Measurements from ENCODE around the gene LMAN1L.

LMAN1L gene

GRCh38 chr15:74816624-74817369, 4.2 kb downstream of the LMAN1L start:
- DNase-seq (ENCODE audit: low spot score): no peak

DNA sequence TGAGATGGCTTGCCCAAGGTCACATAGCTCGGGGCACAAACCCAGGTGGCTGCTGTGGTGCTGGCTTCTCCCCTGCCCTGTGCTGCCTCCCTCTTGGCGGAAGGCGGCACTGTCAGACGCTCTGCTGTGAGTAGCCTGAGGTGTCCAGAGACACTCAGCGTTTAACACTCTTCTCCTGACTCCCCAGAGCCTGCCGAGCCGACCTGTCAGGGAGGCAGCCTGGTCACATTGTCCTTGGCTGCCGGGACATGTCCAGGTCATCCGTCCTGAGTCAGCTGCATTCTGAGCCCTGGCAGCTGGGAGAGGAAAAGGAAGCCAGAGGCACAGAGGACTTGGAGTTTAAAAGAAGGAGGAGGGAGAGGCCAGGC, 4.7 kb downstream of the LMAN1L start:
- no peak for DNase-seq (ENCODE audit: low spot score)

GRCh38 chr15:74820056-74820455, 7.4 kb downstream of the LMAN1L start:
- no peak for DNase-seq (ENCODE audit: low spot score)

- no peak for DNase-seq (ENCODE audit: low spot score)
Observed at GRCh38 chr15:74821091-74821789, 8.6 kb downstream of the LMAN1L start.

- DNase-seq (ENCODE audit: low spot score): no peak
Observed at GRCh38 chr15:74821790-74822158, 9.1 kb downstream of the LMAN1L start.

- DNase-seq (ENCODE audit: low spot score): no peak
Observed at GRCh38 chr15:74822233-74822632, 9.6 kb downstream of the LMAN1L start.

DNA sequence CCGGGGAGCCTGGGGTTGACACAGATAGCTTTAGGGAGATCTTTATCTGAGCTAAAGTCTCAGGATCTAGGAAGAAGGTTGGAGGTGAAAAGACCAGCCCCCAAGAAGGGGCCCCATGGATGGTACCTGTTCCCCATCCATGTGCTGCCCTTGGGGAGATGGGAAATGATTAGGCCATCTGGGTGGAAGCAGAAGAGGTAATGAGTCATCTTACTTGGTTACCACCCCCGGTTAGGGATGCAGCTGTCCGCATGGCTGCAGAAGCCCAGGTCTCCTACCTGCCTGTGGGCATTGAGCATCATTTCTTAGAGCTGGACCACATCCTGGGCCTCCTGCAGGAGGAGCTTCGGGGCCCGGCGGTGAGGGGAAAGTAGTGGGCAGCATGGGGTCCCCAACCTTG, 10.7 kb downstream of the LMAN1L start:
- DNase-seq (ENCODE audit: low spot score): no peak

GRCh38 chr15:74824976-74825375, 12.3 kb downstream of the LMAN1L start:
- DNase-seq (ENCODE audit: low spot score): no peak

DNA sequence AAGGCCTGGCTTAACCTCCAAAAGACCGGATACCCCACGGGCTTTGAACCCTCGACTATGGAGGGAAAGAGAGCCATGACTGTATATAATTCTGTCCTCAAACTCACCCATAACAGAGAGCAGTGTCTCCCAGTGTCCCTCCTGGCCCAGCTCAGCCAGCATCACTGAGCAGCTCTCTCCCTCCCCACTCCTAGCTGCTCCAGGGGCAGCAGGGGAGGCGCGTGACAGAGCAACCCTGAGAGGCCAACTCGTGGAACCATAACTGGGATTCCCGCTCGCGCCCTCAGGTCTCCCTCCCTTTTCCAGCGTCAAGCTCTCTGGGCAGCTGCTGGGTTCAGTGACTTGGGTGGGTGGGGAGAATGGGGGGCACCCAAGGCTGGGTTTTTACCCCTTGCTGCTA, 13.2 kb downstream of the LMAN1L start:
- DNase-seq (ENCODE audit: low spot score): no peak

DNA sequence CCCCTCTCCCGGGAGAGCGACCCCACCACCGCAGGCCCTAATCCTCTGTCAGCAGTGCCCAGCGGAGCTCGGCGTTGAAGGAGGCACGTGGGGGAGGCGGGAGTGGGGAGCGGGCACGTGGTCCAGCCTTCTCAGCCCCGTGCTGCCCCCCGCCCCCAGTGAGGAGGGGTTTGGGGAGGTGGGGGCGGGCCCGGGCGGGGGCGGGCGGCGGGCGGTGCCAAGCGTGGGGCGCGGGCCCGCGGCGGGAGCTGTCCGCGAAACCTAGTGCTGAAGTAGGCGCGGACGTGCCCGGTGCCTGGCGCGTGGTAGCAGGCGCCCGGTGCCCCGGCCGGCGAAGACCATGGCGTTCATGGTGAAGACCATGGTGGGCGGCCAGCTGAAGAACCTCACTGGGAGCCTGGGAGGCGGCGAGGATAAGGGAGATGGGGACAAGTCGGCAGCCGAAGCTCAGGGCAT, 13.8 kb downstream of the LMAN1L start, which contains the start of gene CPLX3:
CPLX3 (plus strand) TSS at position 264 of the 456 bp plus-strand sequence; CDS start at position 341, 77 bp downstream.
- DNase-seq (ENCODE audit: low spot score): no peak

GRCh38 chr15:74826921-74827320, 14.3 kb downstream of the LMAN1L start:
- no peak for DNase-seq (ENCODE audit: low spot score)

GRCh38 chr15:74827614-74828013, 15.0 kb downstream of the LMAN1L start:
- no peak for DNase-seq (ENCODE audit: low spot score)

DNA sequence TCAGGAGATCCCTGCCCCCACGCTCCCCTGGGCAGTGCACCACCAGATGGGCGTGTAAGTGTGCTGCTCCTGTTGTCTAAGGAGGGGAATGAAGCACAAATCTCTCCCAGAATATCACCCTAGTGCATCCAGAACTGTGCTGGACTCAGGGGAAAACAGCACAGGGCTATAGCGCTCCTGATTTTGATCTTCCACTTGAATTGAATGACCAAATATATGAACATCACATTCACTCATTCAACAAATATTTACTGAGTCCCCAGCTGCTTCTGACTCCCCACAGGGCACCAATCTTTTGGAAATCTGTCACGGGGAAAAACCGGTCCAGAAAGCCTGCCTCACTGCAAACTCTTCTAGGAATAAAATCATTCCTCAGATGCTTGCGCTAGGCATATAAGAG, 16.2 kb downstream of the LMAN1L start:
- DNase-seq (ENCODE audit: low spot score): no peak

DNA sequence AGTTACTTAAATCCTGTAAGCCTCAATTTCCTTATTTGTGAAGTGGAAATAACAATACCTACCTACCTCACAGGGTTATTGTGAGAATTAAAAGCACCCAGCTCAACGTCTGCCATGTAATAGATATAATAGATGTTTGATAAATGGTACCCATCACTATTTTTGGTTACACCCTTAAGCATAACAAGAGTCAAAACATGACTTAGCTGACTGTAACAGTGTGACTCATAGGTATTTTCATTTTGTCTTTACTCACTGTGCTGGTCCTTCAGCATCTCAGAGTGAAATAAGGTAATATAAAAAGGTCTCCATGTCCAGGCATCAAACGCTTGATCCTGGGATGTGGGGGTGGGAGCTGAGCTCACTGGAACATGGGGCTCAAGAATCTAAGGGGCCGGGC, 16.9 kb downstream of the LMAN1L start:
- DNase-seq (ENCODE audit: low spot score): no peak

GRCh38 chr15:74829991-74830390, 17.4 kb downstream of the LMAN1L start:
- no peak for DNase-seq (ENCODE audit: low spot score)

- no peak for DNase-seq (ENCODE audit: low spot score)
Observed at GRCh38 chr15:74830868-74831267, 18.2 kb downstream of the LMAN1L start.

- DNase-seq (ENCODE audit: low spot score): no peak
Observed at GRCh38 chr15:74831813-74832495, 19.3 kb downstream of the LMAN1L start.

- no peak for DNase-seq (ENCODE audit: low spot score)
Observed at GRCh38 chr15:74832826-74833225, 20.2 kb downstream of the LMAN1L start.

GRCh38 chr15:74833376-74834107, 20.9 kb downstream of the LMAN1L start:
- DNase-seq (ENCODE audit: low spot score): no peak

GRCh38 chr15:74835312-74835823, 22.7 kb downstream of the LMAN1L start:
- DNase-seq (ENCODE audit: low spot score): no peak

DNA sequence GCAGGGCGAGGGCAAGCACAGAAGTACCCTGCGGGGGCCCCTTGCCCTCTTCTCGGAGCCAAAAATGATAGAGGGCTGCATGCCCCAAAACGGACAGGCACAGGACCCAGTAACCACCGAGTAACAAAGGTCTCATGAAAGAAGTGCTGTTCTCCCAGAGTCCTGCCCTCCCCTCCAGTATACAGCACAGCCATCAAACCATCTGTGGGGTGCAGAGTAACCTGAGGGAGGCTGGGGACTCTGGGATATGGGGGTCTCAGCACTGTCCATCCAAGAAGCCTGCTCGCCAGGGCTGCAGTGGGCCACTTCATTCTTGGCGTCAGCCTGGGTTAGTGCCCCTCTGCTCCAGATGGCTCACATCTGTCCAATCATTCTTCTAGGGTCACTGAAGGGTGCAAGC, 24.2 kb downstream of the LMAN1L start:
- no peak for DNase-seq (ENCODE audit: low spot score)

DNA sequence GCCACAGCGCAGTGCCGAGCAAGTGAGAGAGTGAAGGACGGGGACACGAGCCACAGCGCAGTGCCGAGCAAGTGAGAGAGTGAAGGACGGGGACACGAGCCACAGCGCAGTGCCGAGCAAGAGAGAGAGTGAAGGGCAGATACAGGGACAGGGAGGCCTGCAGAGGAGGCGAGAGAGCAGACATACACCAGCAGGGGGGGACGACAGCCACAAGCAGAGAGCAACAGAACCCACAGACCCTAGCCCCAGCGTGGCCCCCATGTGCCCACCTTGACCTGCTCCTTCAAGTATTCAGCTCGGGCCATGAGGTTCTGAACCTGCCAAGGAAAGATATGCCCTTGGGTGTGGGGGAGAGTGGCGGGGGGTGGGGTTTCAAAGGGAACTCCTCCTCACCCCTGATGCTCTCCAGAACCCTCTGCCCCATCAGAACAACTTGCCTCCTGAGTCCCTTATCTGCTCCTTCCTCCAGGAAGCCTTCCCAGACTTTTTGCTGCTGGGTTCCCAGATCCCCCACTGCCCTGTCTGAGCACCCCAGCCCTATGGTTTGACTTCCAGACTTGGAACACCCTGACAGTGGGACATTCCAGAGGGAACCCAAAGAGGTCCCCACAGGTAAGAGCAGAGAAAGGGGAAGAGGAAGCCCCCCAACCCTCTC, 25.0 kb downstream of the LMAN1L start:
- no peak for DNase-seq (ENCODE audit: low spot score)

Measured in left forelimb (tissue), 1 donor.